Measurements from ENCODE around the gene MAPK6.
A peak's percentile ranks its signal among the peaks of the same experiment; 100 is the strongest.

Gene MAPK6

GRCh38 chr15:52099651-52100272, 80.7 kb downstream of the MAPK6 start:
- no peak for TF ChIP-seq POU2F2 (IDR thresholded peaks at IDR 0.05; ENCODE audit: low read depth, low read length)
- DNase-seq (ENCODE audit: insufficient read length, low spot score), result no peak
- no peak for FAIRE-seq

GRCh38 chr15:52100807-52101442, 81.9 kb downstream of the MAPK6 start:
- FAIRE-seq (no peak), DNase-seq (ENCODE audit: insufficient read length, low spot score) (no peak)
- TF ChIP-seq TAF1 (IDR thresholded peaks at IDR 0.05; ENCODE audit: low read depth, low read length) (no peak), POU2F2 (IDR thresholded peaks at IDR 0.05; ENCODE audit: low read depth, low read length) (no peak), PAX5 (IDR thresholded peaks at IDR 0.05; ENCODE audit: insufficient read depth, low read length, severe bottlenecking) (no peak), POLR2A (IDR thresholded peaks at IDR 0.05; ENCODE audit: low read depth, low read length) (no peak), POLR2AphosphoS5 (IDR thresholded peaks at IDR 0.05; ENCODE audit: low read depth, low read length) (no peak)

GRCh38 chr15:52101542-52102323, 82.7 kb downstream of the MAPK6 start:
- TF ChIP-seq PAX5 (IDR thresholded peaks at IDR 0.05; ENCODE audit: insufficient read depth, low read length, severe bottlenecking) (no peak), SPI1 (IDR thresholded peaks at IDR 0.05; ENCODE audit: low read depth, low read length) (peak; percentile 100), TAF1 (IDR thresholded peaks at IDR 0.05; ENCODE audit: low read depth, low read length) (no peak), POLR2A (IDR thresholded peaks at IDR 0.05; ENCODE audit: low read depth, low read length) (no peak), POU2F2 (IDR thresholded peaks at IDR 0.05; ENCODE audit: low read depth, low read length) (no peak), POLR2AphosphoS5 (IDR thresholded peaks at IDR 0.05; ENCODE audit: low read depth, low read length) (no peak)
- FAIRE-seq, result peak; percentile 67
- DNase-seq (ENCODE audit: insufficient read length, low spot score), result no peak

GRCh38 chr15:52102463-52102862, 83.4 kb downstream of the MAPK6 start:
- DNase-seq (ENCODE audit: insufficient read length, low spot score) (no peak), FAIRE-seq (no peak)
- TF ChIP-seq SPI1 (IDR thresholded peaks at IDR 0.05; ENCODE audit: low read depth, low read length) (no peak), POLR2AphosphoS5 (IDR thresholded peaks at IDR 0.05; ENCODE audit: low read depth, low read length) (no peak), PAX5 (IDR thresholded peaks at IDR 0.05; ENCODE audit: insufficient read depth, low read length, severe bottlenecking) (no peak), POU2F2 (IDR thresholded peaks at IDR 0.05; ENCODE audit: low read depth, low read length) (no peak)

- TF ChIP-seq PAX5 (IDR thresholded peaks at IDR 0.05; ENCODE audit: insufficient read depth, low read length, severe bottlenecking), result no peak
- no peak; the same call in 1 of the 2 replicates for TF ChIP-seq POU2F2 (IDR thresholded peaks at IDR 0.05; ENCODE audit: low read depth, low read length)
- no peak for TF ChIP-seq SPI1 (IDR thresholded peaks at IDR 0.05; ENCODE audit: low read depth, low read length)
- no peak for TF ChIP-seq TAF1 (IDR thresholded peaks at IDR 0.05; ENCODE audit: low read depth, low read length)
- no peak for TF ChIP-seq POLR2A (IDR thresholded peaks at IDR 0.05; ENCODE audit: low read depth, low read length)
- no peak for TF ChIP-seq POLR2AphosphoS5 (IDR thresholded peaks at IDR 0.05; ENCODE audit: low read depth, low read length)
- peak; percentile 90 for FAIRE-seq
- no peak for DNase-seq (ENCODE audit: insufficient read length, low spot score)
Observed at GRCh38 chr15:52103217-52104207, 84.5 kb downstream of the MAPK6 start.

- FAIRE-seq, result peak; percentile 75
- peak; percentile 44; the same call in 1 of the 2 replicates for TF ChIP-seq POLR2A (IDR thresholded peaks at IDR 0.05; ENCODE audit: low read depth, low read length)
- TF ChIP-seq POU2F2 (IDR thresholded peaks at IDR 0.05; ENCODE audit: low read depth, low read length), result peak; percentile 89
- TF ChIP-seq PAX5 (IDR thresholded peaks at IDR 0.05; ENCODE audit: insufficient read depth, low read length, severe bottlenecking), result no peak
- TF ChIP-seq TAF1 (IDR thresholded peaks at IDR 0.05; ENCODE audit: low read depth, low read length), result 0 out of 2 replicates have a peak, but pooled peaks have one; percentile 44
- TF ChIP-seq SPI1 (IDR thresholded peaks at IDR 0.05; ENCODE audit: low read depth, low read length), result no peak
- peak; percentile 48; the same call in 1 of the 2 replicates for TF ChIP-seq POLR2AphosphoS5 (IDR thresholded peaks at IDR 0.05; ENCODE audit: low read depth, low read length)
Observed at GRCh38 chr15:52104532-52105004, 85.5 kb downstream of the MAPK6 start.

GRCh38 chr15:52105846-52106245, 86.8 kb downstream of the MAPK6 start:
- TF ChIP-seq POLR2AphosphoS5 (IDR thresholded peaks at IDR 0.05; ENCODE audit: low read depth, low read length) (no peak), POU2F2 (IDR thresholded peaks at IDR 0.05; ENCODE audit: low read depth, low read length) (no peak), TAF1 (IDR thresholded peaks at IDR 0.05; ENCODE audit: low read depth, low read length) (no peak), POLR2A (IDR thresholded peaks at IDR 0.05; ENCODE audit: low read depth, low read length) (no peak), SPI1 (IDR thresholded peaks at IDR 0.05; ENCODE audit: low read depth, low read length) (no peak), PAX5 (IDR thresholded peaks at IDR 0.05; ENCODE audit: insufficient read depth, low read length, severe bottlenecking) (no peak)
- DNase-seq (ENCODE audit: insufficient read length, low spot score) (no peak), FAIRE-seq (no peak)

More at GRCh38 chr15:52104532-52105004, 85.5 kb downstream of the MAPK6 start:
- DNase-seq (ENCODE audit: insufficient read length, low spot score), result no peak

- DNase-seq (ENCODE audit: insufficient read length, low spot score) (no peak), FAIRE-seq (no peak)
- TF ChIP-seq SPI1 (IDR thresholded peaks at IDR 0.05; ENCODE audit: low read depth, low read length) (no peak), POLR2AphosphoS5 (IDR thresholded peaks at IDR 0.05; ENCODE audit: low read depth, low read length) (no peak), TAF1 (IDR thresholded peaks at IDR 0.05; ENCODE audit: low read depth, low read length) (no peak), PAX5 (IDR thresholded peaks at IDR 0.05; ENCODE audit: insufficient read depth, low read length, severe bottlenecking) (no peak), POLR2A (IDR thresholded peaks at IDR 0.05; ENCODE audit: low read depth, low read length) (no peak)
Observed at GRCh38 chr15:52106641-52107040, 87.6 kb downstream of the MAPK6 start.
